ENCODE data around the gene EFCAB8.

DNA sequence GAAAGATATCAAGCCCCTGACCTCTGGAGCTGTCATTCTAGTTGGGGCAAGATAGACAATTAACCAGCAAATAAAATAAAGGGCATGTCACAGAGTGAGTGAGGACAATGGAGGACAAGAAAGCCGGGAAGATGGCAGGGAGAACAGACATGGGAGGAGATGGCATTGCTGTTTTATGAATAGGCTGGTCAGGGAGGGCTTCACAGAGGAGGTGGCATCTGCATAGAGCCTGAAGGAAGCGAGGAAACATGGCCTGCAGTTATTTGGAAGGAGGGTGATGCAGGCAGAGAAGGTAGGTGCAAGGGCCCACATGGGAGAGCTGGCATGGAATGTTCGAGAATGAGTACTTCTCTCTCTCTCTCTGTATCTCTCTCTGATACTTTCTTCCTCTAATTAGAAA, 63.7 kb downstream of the EFCAB8 start:
- TF ChIP-seq, protein P1, sequence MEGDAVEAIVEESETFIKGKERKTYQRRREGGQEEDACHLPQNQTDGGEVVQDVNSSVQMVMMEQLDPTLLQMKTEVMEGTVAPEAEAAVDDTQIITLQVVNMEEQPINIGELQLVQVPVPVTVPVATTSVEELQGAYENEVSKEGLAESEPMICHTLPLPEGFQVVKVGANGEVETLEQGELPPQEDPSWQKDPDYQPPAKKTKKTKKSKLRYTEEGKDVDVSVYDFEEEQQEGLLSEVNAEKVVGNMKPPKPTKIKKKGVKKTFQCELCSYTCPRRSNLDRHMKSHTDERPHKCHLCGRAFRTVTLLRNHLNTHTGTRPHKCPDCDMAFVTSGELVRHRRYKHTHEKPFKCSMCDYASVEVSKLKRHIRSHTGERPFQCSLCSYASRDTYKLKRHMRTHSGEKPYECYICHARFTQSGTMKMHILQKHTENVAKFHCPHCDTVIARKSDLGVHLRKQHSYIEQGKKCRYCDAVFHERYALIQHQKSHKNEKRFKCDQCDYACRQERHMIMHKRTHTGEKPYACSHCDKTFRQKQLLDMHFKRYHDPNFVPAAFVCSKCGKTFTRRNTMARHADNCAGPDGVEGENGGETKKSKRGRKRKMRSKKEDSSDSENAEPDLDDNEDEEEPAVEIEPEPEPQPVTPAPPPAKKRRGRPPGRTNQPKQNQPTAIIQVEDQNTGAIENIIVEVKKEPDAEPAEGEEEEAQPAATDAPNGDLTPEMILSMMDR (IDR thresholded peaks at IDR 0.05; ENCODE audit: low read depth, low read length, poor library complexity, severe bottlenecking) = no peak
- no peak for TF ChIP-seq EZH2phosphoT487 (IDR thresholded peaks at IDR 0.05; ENCODE audit: borderline replicate concordance, low read length)
